GM10847 (cell line): Measurements from ENCODE around the gene DGKD.

Source experiments
- POLR2A ChIP-seq: IDR thresholded peaks from 2 replicates; pipeline ENCODE4 v1.6.1; 2011; ENCODE audit not compliant: insufficient read length; ENCODE audit errors: extremely low read depth

The DGKD gene

GRCh38 chr2:233352141-233352842 is 2.0 kb upstream of the DGKD start:
- no peak for TF ChIP-seq POLR2A

GRCh38 chr2:233353101-233353768 is 1.1 kb upstream of the DGKD start:
- no peak for TF ChIP-seq POLR2A

- peak; percentile 49 for TF ChIP-seq POLR2A
These were observed 218 bp downstream of the DGKD start for GRCh38 chr2:233354500-233354924.

GRCh38 chr2:233354971-233355574 is 779 bp downstream of the DGKD start:
- TF ChIP-seq POLR2A: no peak

- no peak for TF ChIP-seq POLR2A
These were observed 1.6 kb downstream of the DGKD start for GRCh38 chr2:233355916-233356315.

- TF ChIP-seq POLR2A: no peak
These were observed 2.4 kb downstream of the DGKD start for GRCh38 chr2:233356546-233357308.

GRCh38 chr2:233358335-233358734 is 4.0 kb downstream of the DGKD start:
- no peak for TF ChIP-seq POLR2A

GRCh38 chr2:233358947-233359346 is 4.7 kb downstream of the DGKD start:
- TF ChIP-seq POLR2A: no peak

- TF ChIP-seq POLR2A: no peak
These were observed 5.5 kb downstream of the DGKD start for GRCh38 chr2:233359823-233360222.

- no peak for TF ChIP-seq POLR2A
These were observed 6.5 kb downstream of the DGKD start for GRCh38 chr2:233360771-233361176.

- TF ChIP-seq POLR2A: no peak
These were observed 7.0 kb downstream of the DGKD start for GRCh38 chr2:233361297-233361696.

- no peak for TF ChIP-seq POLR2A
These were observed 8.4 kb downstream of the DGKD start for GRCh38 chr2:233362742-233363141.

- TF ChIP-seq POLR2A: no peak
These were observed 9.5 kb downstream of the DGKD start for GRCh38 chr2:233363744-233364235.

GRCh38 chr2:233365861-233366520 is 11.7 kb downstream of the DGKD start:
- no peak for TF ChIP-seq POLR2A

- no peak for TF ChIP-seq POLR2A
These were observed 13.3 kb downstream of the DGKD start for GRCh38 chr2:233367586-233367985.

- no peak for TF ChIP-seq POLR2A
These were observed 14.5 kb downstream of the DGKD start for GRCh38 chr2:233368756-233369155.

GRCh38 chr2:233369462-233369861 is 15.2 kb downstream of the DGKD start:
- TF ChIP-seq POLR2A: no peak
